K562 (cell line): ENCODE data around the gene USHBP1. TPM values are rescaled to one million over a fixed set of nuclear protein-coding genes. Genes with fewer than 3 reads are reported as not detected.

ENCODE experiments used
- ARNT ChIP-seq, 2 experiments: fragments of 450-650 bp; IDR thresholded peaks; 2 replicates each; pipeline ENCODE4 v1.6.1; 2016; ENCODE audit warnings: mild to moderate bottlenecking in 1 of 2
- ATF1 ChIP-seq, 2 experiments: fragments of 450-650 bp in 1 of 2; IDR thresholded peaks; 2 replicates each; pipeline ENCODE4 v1.6.1; 2016; ENCODE audit warnings: missing compliant biosample characterization in 1 of 2, missing genetic modification characterization in 1 of 2
- NEUROD1 ChIP-seq: fragments of 150-350 bp; IDR thresholded peaks from 2 replicates; pipeline ENCODE4 v1.6.1; 2014; ENCODE audit warnings: borderline replicate concordance, low read length, low read depth; ENCODE audit not compliant: partially characterized antibody
- RNF219 ChIP-seq: fragments of 250-450 bp; sonication (Bioruptor Pico); IDR thresholded peaks from 2 replicates; pipeline ENCODE4 v1.5.0; 2022; ENCODE audit warnings: mild to moderate bottlenecking
- SRSF9 ChIP-seq: fragments of 200-400 bp; formaldehyde crosslinking; IDR thresholded peaks from 2 replicates; pipeline ENCODE4 v1.6.1; 2017; ENCODE audit warnings: low read depth, low read length, borderline replicate concordance
- TFAP4 ChIP-seq: sonication (generic); formaldehyde crosslinking; IDR thresholded peaks from 2 replicates; pipeline ENCODE4 v1.8.0; 2022; ENCODE audit warnings: missing genetic modification reagents, mild to moderate bottlenecking, moderate library complexity, borderline replicate concordance
- polyA plus RNA-seq, 8 experiments: library from polyadenylated mRNA; depleted of rRNA in 4 of 8; stranded (reverse) in 5 of 8; unstranded in 3 of 8; fragments of >200 nt; fragmentation: Nextera tagmentation in 2 of 8; fragmentation: Illumina TruSeq in 1 of 8; extraction: Ambion mirVana in 2 of 8; extraction: Trizol in 1 of 8; gene quantifications; 2 replicates each; pipeline versions ENCODE4 v1.2.1 to v1.2.3, GENCODE V29; 2011 to 2014; ENCODE audit warnings: inconsistent platforms in 1 of 8, missing spikeins in 1 of 8
- total RNA-seq, 7 experiments: library from RNA; depleted of rRNA in 6 of 7; stranded (reverse); fragments of >200 nt in 6 of 7; fragmentation: Illumina TruSeq in 2 of 7; extraction: Trizol in 2 of 7; gene quantifications; 2 replicates each; pipeline versions ENCODE4 v1.2.1 to v1.2.3, GENCODE V29; 2011 to 2021; ENCODE audit warnings: low replicate concordance in 1 of 7

Gene USHBP1
- total and polyA plus RNA-seq, 9 of the 15 experiments (the other 6 are each of a cell fraction or from before 2014, with no cell fraction given), result 0.03 to 0.10 (median 0.05) TPM; not detected in 5

- TF ChIP-seq NEUROD1 (no peak), RNF219 (CRISPR knock-in tag) (no peak), ATF1 (CRISPR knock-in tag; IDR thresholded peaks at IDR 0.05) (no peak), ATF1 (tag; IDR thresholded peaks at IDR 0.05) (peak; percentile 94), TFAP4 (CRISPR knock-in tag) (peak; percentile 89), SRSF9 (no peak), ARNT (IDR thresholded peaks at IDR 0.05) (no peak)
These were observed 38.3 kb downstream of the USHBP1 start, which contains the start of gene OCEL1 (continued) for GRCh38 chr19:17226002-17226933.
